Ishikawa (cell line): Measurements from ENCODE around the gene KAT6B.

ENCODE experiments used
- CEBPB ChIP-seq: IDR thresholded peaks from 2 replicates; pipeline ENCODE4 v1.6.1; 2012
- CREB1 ChIP-seq: IDR thresholded peaks from 2 replicates; pipeline ENCODE4 v1.6.1; 2012; ENCODE audit warnings: low read depth
- EGR1 ChIP-seq: IDR thresholded peaks from 2 replicates; pipeline ENCODE4 v1.6.1; 2012
- EP300 ChIP-seq: IDR thresholded peaks from 2 replicates; pipeline ENCODE4 v1.6.1; 2012; ENCODE audit warnings: borderline replicate concordance
- FOXM1 ChIP-seq: IDR thresholded peaks from 2 replicates; pipeline ENCODE4 v1.6.1; 2012; ENCODE audit warnings: low read depth, borderline replicate concordance
- NFIC ChIP-seq: IDR thresholded peaks from 2 replicates; pipeline ENCODE4 v1.6.1; 2012
- RAD21 ChIP-seq: IDR thresholded peaks from 2 replicates; pipeline ENCODE4 v1.6.1; 2012; ENCODE audit warnings: low read depth
- TAF1 ChIP-seq: IDR thresholded peaks from 2 replicates; pipeline ENCODE4 v1.6.1; 2012; ENCODE audit warnings: low read depth, mild to moderate bottlenecking
- TCF12 ChIP-seq: IDR thresholded peaks from 2 replicates; pipeline ENCODE4 v1.6.1; 2012; ENCODE audit warnings: low read depth
- TEAD4 ChIP-seq: IDR thresholded peaks from 2 replicates; pipeline ENCODE4 v1.6.1; 2012
- YY1 ChIP-seq: IDR thresholded peaks from 2 replicates; pipeline ENCODE4 v1.6.1; 2012; ENCODE audit warnings: low read depth
- ZBTB7A ChIP-seq: IDR thresholded peaks from 2 replicates; pipeline ENCODE4 v1.6.1; 2012; ENCODE audit warnings: low read depth
- TF ChIP-seq, protein P1 (sequence below): IDR thresholded peaks from 2 replicates; pipeline ENCODE4 v1.6.1; 2012
- TF ChIP-seq, protein P2 (sequence below): IDR thresholded peaks from 2 replicates; pipeline ENCODE4 v1.6.1; 2012
- TF ChIP-seq, protein P3 (sequence below): IDR thresholded peaks from 2 replicates; pipeline ENCODE4 v1.6.1; 2012; ENCODE audit warnings: low read depth, mild to moderate bottlenecking

Gene KAT6B

DNA sequence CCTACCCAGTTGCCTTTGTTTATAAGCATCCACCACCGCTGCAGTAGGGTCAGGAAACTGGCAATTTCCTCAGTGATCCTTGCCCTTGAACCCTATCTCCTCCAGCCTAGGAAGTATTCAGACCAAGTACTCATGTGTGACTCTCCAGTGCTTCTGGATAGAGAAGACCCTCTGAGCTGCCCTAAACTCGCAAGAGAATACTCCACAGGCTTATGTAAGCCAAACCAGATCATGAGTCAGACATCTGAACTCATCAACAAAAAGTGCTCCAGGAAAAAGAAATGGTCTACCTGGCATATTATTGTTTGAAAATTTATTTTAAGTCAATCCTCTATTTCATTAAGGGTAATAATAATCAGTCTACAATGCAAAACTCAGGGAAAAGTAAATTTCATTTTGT lies 101.3 kb downstream of the KAT6B start:
- TF ChIP-seq RAD21 (no peak), EP300 (no peak), TEAD4 (no peak), EGR1 (no peak), NFIC (no peak), CEBPB (no peak), TCF12 (no peak), ZBTB7A (no peak), FOXM1 (no peak), CREB1 (no peak), YY1 (no peak), TAF1 (no peak)
- TF ChIP-seq, protein P1, sequence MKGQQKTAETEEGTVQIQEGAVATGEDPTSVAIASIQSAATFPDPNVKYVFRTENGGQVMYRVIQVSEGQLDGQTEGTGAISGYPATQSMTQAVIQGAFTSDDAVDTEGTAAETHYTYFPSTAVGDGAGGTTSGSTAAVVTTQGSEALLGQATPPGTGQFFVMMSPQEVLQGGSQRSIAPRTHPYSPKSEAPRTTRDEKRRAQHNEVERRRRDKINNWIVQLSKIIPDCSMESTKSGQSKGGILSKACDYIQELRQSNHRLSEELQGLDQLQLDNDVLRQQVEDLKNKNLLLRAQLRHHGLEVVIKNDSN = no peak
- TF ChIP-seq, protein P2, sequence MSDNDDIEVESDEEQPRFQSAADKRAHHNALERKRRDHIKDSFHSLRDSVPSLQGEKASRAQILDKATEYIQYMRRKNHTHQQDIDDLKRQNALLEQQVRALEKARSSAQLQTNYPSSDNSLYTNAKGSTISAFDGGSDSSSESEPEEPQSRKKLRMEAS = no peak
- TF ChIP-seq, protein P3, sequence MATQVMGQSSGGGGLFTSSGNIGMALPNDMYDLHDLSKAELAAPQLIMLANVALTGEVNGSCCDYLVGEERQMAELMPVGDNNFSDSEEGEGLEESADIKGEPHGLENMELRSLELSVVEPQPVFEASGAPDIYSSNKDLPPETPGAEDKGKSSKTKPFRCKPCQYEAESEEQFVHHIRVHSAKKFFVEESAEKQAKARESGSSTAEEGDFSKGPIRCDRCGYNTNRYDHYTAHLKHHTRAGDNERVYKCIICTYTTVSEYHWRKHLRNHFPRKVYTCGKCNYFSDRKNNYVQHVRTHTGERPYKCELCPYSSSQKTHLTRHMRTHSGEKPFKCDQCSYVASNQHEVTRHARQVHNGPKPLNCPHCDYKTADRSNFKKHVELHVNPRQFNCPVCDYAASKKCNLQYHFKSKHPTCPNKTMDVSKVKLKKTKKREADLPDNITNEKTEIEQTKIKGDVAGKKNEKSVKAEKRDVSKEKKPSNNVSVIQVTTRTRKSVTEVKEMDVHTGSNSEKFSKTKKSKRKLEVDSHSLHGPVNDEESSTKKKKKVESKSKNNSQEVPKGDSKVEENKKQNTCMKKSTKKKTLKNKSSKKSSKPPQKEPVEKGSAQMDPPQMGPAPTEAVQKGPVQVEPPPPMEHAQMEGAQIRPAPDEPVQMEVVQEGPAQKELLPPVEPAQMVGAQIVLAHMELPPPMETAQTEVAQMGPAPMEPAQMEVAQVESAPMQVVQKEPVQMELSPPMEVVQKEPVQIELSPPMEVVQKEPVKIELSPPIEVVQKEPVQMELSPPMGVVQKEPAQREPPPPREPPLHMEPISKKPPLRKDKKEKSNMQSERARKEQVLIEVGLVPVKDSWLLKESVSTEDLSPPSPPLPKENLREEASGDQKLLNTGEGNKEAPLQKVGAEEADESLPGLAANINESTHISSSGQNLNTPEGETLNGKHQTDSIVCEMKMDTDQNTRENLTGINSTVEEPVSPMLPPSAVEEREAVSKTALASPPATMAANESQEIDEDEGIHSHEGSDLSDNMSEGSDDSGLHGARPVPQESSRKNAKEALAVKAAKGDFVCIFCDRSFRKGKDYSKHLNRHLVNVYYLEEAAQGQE = no peak

DNA sequence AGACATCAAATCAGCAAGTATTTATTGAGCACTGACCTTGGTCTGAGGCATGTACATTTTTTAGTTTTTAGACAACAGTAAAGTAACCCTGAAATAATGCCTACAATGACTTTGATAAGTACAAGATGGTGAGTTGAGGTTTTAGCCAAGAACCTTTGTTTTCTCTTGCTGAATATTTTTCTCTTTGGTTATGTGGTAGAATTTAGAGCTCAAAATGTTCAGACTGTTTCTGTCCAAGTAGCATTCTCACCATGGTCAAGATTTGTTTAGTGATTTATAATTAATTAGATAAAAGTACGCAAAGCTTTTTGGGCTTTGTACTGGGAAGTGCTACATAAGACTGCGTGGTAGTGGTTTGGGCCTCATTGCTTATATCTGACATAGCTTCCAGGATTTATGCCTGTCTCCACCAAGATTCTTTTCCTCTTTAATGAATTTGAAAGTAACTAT lies 102.4 kb downstream of the KAT6B start:
- no peak for TF ChIP-seq CEBPB
- TF ChIP-seq, protein P1 = no peak
- TF ChIP-seq EGR1 = no peak
- TF ChIP-seq RAD21 = no peak
- TF ChIP-seq CREB1 = no peak
- TF ChIP-seq EP300 = no peak
- TF ChIP-seq TCF12 = no peak
- TF ChIP-seq NFIC = no peak
- no peak for TF ChIP-seq FOXM1
- no peak for TF ChIP-seq YY1
- TF ChIP-seq TEAD4 = no peak
- TF ChIP-seq ZBTB7A = no peak
- TF ChIP-seq, protein P2 = no peak

DNA sequence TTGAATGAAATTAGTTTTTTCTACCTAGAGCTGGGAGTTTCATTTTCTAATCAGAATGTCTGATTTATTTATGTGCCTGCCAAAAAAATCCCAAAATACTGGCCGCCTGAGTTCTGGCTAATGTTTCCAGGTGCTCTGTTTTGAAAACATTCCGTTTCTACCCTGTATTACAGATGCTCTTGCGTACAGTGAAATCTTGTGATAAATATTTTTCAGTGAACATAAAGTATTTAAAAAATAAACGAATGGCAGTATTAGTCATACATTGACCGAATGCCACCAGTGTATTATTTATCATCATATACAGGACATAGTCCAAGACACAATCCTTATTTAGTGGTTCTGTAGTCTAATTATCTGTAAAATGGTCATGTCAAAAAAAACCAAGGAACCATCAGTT lies 102.8 kb downstream of the KAT6B start:
- TF ChIP-seq, protein P2 = no peak
- TF ChIP-seq FOXM1 (no peak), ZBTB7A (no peak), TCF12 (no peak), TEAD4 (no peak), YY1 (no peak), EGR1 (no peak), EP300 (no peak), NFIC (no peak), CREB1 (no peak), CEBPB (no peak)
- TF ChIP-seq, protein P1 = no peak

DNA sequence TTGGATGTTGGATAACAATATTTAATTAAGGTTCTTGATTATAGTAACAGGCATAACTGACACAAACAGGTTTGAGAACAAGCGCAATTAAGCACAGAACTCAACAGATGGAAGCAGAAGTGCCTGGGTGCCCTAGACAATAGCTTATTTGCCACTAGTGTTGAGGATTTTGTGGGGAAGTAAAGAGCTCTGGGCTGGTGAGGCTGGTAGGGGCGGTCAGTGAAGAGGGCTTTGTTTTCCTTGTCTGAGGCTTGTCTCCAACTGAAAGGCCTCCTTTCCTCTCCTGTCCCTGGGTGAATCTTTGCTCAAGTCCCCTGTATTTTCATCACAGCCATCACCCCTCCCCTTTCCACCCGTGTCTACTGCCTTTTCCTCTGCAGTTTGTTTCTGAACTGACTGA lies 104.6 kb downstream of the KAT6B start:
- TF ChIP-seq, protein P2 = no peak
- TF ChIP-seq CEBPB (no peak), NFIC (no peak), FOXM1 (no peak), CREB1 (no peak), TEAD4 (no peak), TCF12 (no peak), YY1 (no peak), EP300 (no peak), ZBTB7A (no peak), TAF1 (no peak), EGR1 (no peak), RAD21 (no peak)
- TF ChIP-seq, protein P3 = no peak
- TF ChIP-seq, protein P1 = no peak
